Kidney (tissue), 14 donors: ENCODE data around the gene RABGAP1. TPM values are rescaled to one million over a fixed set of nuclear protein-coding genes. Genes with fewer than 3 reads are reported as not detected.

Source experiments
- DNase-seq, 5 donors: peaks; one replicate each; pipeline ENCODE4 v3.0.0-alpha.2; 2013 to 2020
- FAIRE-seq: peaks from 2 replicates; lab custom pipeline; 2012; peaks lifted over from hg19 to GRCh38; lab: Jason Lieb, UNC
- H3K27ac ChIP-seq, 2 donors: one replicate each; pipeline ENCODE4 v1.7.0; 2013; ENCODE audit warnings: low read depth in 2 of 2, low read length in 2 of 2, inconsistent platforms in 1 of 2
- H3K27me3 ChIP-seq: one replicate; pipeline ENCODE4 v1.7.1; 2013; ENCODE audit warnings: low read length, inconsistent platforms; ENCODE audit not compliant: control insufficient read depth, insufficient read depth
- H3K36me3 ChIP-seq, 3 donors: one replicate each; pipeline versions ENCODE4 v1.7.0 to v1.7.1; 2013; ENCODE audit warnings: low read length in 3 of 3, control low read depth in 1 of 3, inconsistent platforms in 1 of 3; ENCODE audit not compliant: insufficient read depth in 3 of 3, control insufficient read depth in 2 of 3
- H3K4me1 ChIP-seq, 3 donors: one replicate each; pipeline versions ENCODE4 v1.7.0 to v1.7.1; 2013; ENCODE audit warnings: low read length in 3 of 3, inconsistent platforms in 1 of 3, low read depth in 1 of 3; ENCODE audit not compliant: control insufficient read depth in 2 of 3, insufficient read depth in 2 of 3
- H3K4me3 ChIP-seq, 3 donors: one replicate each; pipeline versions ENCODE4 v1.7.0 to v1.8.1; 2013; ENCODE audit warnings: low read length in 3 of 3, control low read depth in 1 of 3, inconsistent platforms in 1 of 3
- H3K9ac ChIP-seq, 3 donors: one replicate each; pipeline versions ENCODE4 v1.7.0 to v1.7.1; 2013; ENCODE audit warnings: low read length in 3 of 3, control low read depth in 1 of 3, inconsistent platforms in 1 of 3
- H3K9me3 ChIP-seq, 3 donors: one replicate each; pipeline versions ENCODE4 v1.7.0 to v1.7.1; 2013; ENCODE audit warnings: low read length in 3 of 3, control low read depth in 1 of 3, inconsistent platforms in 1 of 3; ENCODE audit not compliant: control insufficient read depth in 2 of 3, insufficient read depth in 1 of 3
- intact Hi-C: fragments of 100-400 bp; cut with DNase I; formaldehyde crosslinking; loops from one replicate; pipeline ENCODE4 v1.11.1; 2022
- polyA plus RNA-seq: library from polyadenylated mRNA; stranded (reverse); fragments of 350-450 nt; fragmentation: Illumina TruSeq; extraction: RNeasy Lipid Tissue Mini Kit (QIAGEN cat#74804); gene quantifications from one replicate; pipeline ENCODE4 v1.2.3, GENCODE V29; 2014; ENCODE audit warnings: low read depth, low replicate concordance; ENCODE audit not compliant: insufficient read depth
- total RNA-seq: library from RNA; stranded (reverse); fragmentation: NEBNext Ultra II Directional; extraction: Animal tissue kit (Norgen Biotek cat#: 25700); gene quantifications from one replicate; pipeline ENCODE4 v1.2.1, GENCODE V29; 2021
- TF ChIP-seq, protein P1 (sequence below): IDR thresholded peaks from 3 replicates; pipeline ENCODE4 v1.5.1; 2012; ENCODE audit warnings: mild to moderate bottlenecking, moderate library complexity, borderline replicate concordance; ENCODE audit not compliant: insufficient read depth; ENCODE audit errors: extremely low read depth
- donor health status: control.
- donor health status: control.
- donor health status: control.
- donor health status: control.
- donor health status: control.
- donor health status: DM: yes; HTN: yes; CAD: no.
- donor health status: Normal renal cell carcinoma (clear cell type).

The RABGAP1 gene
- total and polyA plus RNA-seq, 2 donors from 2014 or later = 13.7 to 61.1 TPM

DNA sequence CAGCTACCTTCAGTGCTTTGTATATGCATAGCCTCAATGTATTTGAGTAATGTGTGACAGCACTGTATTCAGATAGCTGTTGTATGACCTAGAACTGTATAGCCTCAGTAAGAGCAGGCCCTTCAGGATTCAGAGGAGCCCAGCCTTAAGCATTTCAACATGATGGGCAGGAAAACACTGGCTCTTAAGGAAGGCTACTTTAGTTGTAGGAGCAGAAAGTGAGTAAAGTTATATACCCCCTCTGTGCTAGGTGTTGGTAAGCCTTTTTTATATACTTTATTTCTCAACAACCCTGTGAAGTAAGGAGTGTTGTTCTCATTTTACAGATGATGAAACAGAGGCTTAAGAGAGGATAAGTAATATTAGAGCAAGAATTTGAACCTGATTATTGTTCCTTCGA lies 91.1 kb downstream of the RABGAP1 start:
- TF ChIP-seq, protein P1, sequence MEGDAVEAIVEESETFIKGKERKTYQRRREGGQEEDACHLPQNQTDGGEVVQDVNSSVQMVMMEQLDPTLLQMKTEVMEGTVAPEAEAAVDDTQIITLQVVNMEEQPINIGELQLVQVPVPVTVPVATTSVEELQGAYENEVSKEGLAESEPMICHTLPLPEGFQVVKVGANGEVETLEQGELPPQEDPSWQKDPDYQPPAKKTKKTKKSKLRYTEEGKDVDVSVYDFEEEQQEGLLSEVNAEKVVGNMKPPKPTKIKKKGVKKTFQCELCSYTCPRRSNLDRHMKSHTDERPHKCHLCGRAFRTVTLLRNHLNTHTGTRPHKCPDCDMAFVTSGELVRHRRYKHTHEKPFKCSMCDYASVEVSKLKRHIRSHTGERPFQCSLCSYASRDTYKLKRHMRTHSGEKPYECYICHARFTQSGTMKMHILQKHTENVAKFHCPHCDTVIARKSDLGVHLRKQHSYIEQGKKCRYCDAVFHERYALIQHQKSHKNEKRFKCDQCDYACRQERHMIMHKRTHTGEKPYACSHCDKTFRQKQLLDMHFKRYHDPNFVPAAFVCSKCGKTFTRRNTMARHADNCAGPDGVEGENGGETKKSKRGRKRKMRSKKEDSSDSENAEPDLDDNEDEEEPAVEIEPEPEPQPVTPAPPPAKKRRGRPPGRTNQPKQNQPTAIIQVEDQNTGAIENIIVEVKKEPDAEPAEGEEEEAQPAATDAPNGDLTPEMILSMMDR = no peak
- no peaks in the 10 kb centered on the region for H3K27me3 ChIP-seq
- peaks cover 2 to 11% (median 7%) of the 10 kb centered on the region in 3 donors for H3K36me3 ChIP-seq
- intact Hi-C loops = no loop called here
- no peak overlapping the region for H3K9ac ChIP-seq
- H3K9me3 ChIP-seq = no peaks in the 10 kb centered on the region
- no peak overlapping the region for H3K27ac ChIP-seq
- H3K4me3 ChIP-seq = no peak overlapping the region
- FAIRE-seq = no peak
- DNase-seq = no peak
- H3K4me1 ChIP-seq = no peaks in the 10 kb centered on the region

DNA sequence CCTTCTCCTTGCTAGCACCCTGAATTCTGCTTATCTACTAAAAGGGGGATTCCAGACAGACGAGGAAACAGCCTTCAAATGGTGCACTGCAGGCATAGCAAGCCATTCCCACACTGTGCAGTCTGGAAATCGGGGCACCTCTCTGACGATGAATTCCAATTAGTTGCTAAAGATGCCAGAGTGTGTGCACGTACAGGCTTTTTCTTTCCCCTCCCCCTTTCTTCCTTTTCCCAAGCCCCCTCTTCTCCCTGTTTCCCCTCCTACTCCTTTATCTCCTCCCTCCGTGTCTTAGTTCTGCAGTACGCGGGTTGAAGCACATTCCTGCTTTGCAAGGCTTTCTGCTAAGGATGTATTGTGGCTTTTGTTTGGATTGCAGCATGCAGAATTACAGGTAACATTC lies 92.5 kb downstream of the RABGAP1 start, which contains the start of gene GPR21:
TSS of gene GPR21 (plus strand) at position 316 of the 400 bp plus-strand sequence. CDS start 900 bp downstream, outside the sequence.
- Histone ChIP-seq H3K27me3 (no peaks in the 10 kb centered on the region), H3K9ac (no peak within 1 kb of the TSS), H3K9me3 (no peaks in the 10 kb centered on the region), H3K27ac (no peak within 1 kb of the TSS), H3K36me3 (peaks cover 0 to 11% (median 7%) of the 10 kb centered on the region in 3 donors), H3K4me3 (peak within 1 kb of the TSS; percentile 1 to 40 (median 5)), H3K4me1 (no peaks in the 10 kb centered on the region)
- intact Hi-C loops = no loop called here
- FAIRE-seq = no peak
- TF ChIP-seq, protein P1 = no peak
- peak in 2 of 5 donors; percentile 14 to 25 for DNase-seq

DNA sequence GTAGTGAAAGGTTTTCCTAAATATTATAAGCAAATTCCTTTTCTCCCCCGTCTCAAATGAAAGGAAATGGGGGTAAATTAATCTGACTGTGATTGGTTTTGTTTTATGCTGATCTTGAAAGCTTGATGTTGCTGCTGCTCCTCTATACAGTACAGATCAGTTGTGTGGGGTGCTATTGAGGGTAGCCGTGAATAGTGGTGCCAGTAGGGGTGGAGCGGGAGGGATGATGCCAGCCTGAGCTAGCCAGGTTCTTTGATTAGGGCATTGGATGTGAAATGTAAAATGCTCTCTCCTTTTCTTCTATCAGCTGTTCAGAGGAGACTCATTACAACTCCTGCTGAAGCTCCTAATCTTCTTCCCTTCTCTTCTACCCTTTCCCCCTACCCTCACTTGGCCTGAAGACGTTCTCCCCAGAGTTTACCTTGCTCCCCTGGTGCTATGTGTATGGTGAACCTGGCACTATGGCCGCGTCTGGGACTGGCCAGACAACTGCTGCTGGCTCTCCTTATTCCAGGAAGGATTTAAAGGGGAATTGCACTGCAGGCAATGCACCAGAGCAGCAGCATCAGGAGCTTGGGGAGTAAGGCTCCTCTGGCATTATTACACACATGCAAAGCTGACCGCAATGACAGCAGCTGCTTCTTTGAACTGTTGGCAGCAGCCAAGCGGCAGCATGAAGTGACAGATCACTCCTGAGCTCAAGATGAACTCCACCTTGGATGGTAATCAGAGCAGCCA lies 93.2 kb downstream of the RABGAP1 start:
- peaks cover 0 to 11% (median 9%) of the 10 kb centered on the region in 3 donors for H3K36me3 ChIP-seq
- H3K27me3 ChIP-seq = no peaks in the 10 kb centered on the region
- no peak overlapping the region for H3K9ac ChIP-seq
- intact Hi-C loops = no loop called here
- TF ChIP-seq, protein P1 = no peak
- H3K27ac ChIP-seq = no peak overlapping the region
- DNase-seq (no peak), FAIRE-seq (no peak)
- no peaks in the 10 kb centered on the region for H3K9me3 ChIP-seq
- peak overlapping the region in 2 of 3 donors; percentile 1 to 40 for H3K4me3 ChIP-seq
- H3K4me1 ChIP-seq = no peaks in the 10 kb centered on the region
